Kidney epithelial cell (primary cell): ENCODE data around the gene RRP9. TPM values are rescaled to one million over a fixed set of nuclear protein-coding genes. Genes with fewer than 3 reads are reported as not detected.

Experiments
- DNase-seq: peaks from one replicate; pipeline ENCODE4 v3.0.0-alpha.2; 2010; ENCODE audit warnings: low read depth
- H3K27me3 ChIP-seq: 2 replicates; pipeline ENCODE4 v1.6.0; 2011; ENCODE audit warnings: low read length; ENCODE audit not compliant: control insufficient read depth, insufficient read depth
- H3K36me3 ChIP-seq: 2 replicates; pipeline ENCODE4 v1.5.1; 2011; ENCODE audit warnings: low read length; ENCODE audit not compliant: control insufficient read depth, insufficient read depth
- H3K4me3 ChIP-seq: 2 replicates; pipeline ENCODE4 v1.5.1; 2011; ENCODE audit warnings: low read depth, mild to moderate bottlenecking, control low read depth, low read length
- total RNA-seq: library from RNA; depleted of rRNA; stranded (reverse); fragments of >200 nt; gene quantifications from 2 replicates; pipeline ENCODE4 v1.2.3, GENCODE V29; 2015
- TF ChIP-seq, protein P1 (sequence below): IDR thresholded peaks from 2 replicates; pipeline ENCODE4 v1.5.1; 2011; ENCODE audit warnings: mild to moderate bottlenecking, moderate library complexity, low read length, control low read depth, inconsistent platforms; ENCODE audit not compliant: insufficient read depth, poor library complexity, severe bottlenecking

Gene RRP9
- total RNA-seq, 1 donor from 2014 or later: 43.2 TPM

DNA sequence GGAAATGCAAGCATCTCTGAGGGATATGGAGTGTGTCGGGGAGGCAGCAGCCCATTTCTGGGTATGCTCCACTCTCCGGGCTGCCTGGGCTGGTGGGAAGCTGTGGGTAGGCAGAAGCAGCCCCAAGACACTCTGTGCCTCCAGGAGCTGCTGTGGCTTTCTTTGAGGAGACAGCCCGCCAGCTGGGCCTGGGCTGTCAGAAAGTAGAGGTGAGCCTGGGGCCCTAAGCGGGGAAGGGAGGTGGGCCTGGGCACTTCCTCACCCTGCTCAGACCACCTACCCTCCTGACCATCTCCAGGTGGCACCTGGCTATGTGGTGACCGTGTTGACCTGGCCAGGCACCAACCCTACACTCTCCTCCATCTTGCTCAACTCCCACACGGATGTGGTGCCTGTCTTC is 43.4 kb upstream of the RRP9 start:
- TF ChIP-seq, protein P1, sequence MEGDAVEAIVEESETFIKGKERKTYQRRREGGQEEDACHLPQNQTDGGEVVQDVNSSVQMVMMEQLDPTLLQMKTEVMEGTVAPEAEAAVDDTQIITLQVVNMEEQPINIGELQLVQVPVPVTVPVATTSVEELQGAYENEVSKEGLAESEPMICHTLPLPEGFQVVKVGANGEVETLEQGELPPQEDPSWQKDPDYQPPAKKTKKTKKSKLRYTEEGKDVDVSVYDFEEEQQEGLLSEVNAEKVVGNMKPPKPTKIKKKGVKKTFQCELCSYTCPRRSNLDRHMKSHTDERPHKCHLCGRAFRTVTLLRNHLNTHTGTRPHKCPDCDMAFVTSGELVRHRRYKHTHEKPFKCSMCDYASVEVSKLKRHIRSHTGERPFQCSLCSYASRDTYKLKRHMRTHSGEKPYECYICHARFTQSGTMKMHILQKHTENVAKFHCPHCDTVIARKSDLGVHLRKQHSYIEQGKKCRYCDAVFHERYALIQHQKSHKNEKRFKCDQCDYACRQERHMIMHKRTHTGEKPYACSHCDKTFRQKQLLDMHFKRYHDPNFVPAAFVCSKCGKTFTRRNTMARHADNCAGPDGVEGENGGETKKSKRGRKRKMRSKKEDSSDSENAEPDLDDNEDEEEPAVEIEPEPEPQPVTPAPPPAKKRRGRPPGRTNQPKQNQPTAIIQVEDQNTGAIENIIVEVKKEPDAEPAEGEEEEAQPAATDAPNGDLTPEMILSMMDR: no peak
- Histone ChIP-seq H3K27me3 (no peaks in the 10 kb centered on the region), H3K4me3 (no peak overlapping the region), H3K36me3 (no peaks in the 10 kb centered on the region)
- DNase-seq: no peak

DNA sequence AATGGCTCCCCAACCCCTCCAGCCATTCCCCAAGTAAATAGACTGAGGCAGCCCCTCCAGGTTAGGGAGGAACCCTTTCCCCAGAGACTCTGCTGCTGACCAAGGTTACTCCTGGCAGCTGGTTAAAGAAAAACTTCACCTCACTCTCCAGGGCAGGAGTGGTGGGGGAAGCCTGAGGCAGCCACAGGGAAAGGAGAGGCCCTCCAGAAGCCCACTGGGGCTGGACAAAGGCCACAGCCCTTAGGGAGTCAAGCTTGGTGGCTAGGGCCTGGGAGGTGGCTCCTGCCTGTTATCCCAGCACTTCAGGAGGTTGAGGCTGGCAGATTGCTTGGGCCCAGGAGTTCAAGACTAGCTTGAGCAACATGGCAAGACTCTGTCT is 42.6 kb upstream of the RRP9 start:
- H3K27me3 ChIP-seq: no peaks in the 10 kb centered on the region
- TF ChIP-seq, protein P1: no peak
- no peaks in the 10 kb centered on the region for H3K36me3 ChIP-seq
- no peak overlapping the region for H3K4me3 ChIP-seq
- DNase-seq: no peak

DNA sequence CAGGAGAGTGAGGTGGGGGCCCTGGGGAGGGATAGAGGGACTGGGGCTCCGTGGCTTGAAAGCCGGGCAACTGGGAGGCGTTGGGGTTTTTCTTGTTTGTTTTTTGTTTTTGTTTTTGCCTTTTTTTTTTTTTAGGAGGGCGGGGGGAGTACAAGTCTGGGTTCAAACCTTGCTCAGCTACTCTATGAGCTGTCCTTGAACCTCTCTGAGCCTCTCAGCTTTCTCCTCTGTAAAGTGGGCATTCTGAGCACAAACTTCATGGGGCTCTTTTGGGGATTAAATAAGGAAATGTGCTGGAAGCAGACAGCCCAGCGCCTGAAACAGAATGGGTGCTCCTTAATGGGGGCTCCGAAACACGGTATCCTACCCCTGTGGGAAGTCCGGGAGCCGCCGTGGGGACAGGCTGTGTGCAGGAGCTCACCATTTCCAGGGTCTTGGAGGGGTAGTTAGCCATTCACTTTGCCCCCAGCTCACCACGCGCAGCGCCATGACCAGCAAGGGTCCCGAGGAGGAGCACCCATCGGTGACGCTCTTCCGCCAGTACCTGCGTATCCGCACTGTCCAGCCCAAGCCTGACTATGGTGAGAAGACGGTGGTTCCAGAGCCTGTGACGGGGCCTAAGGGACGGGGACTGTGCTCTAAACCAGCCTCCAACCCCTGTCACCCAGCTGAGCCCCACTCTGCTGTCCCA is 42.0 kb upstream of the RRP9 start:
- no peaks in the 10 kb centered on the region for H3K36me3 ChIP-seq
- H3K4me3 ChIP-seq: peak overlapping the region; percentile 44
- TF ChIP-seq, protein P1: no peak
- no peaks in the 10 kb centered on the region for H3K27me3 ChIP-seq
- no peak for DNase-seq

DNA sequence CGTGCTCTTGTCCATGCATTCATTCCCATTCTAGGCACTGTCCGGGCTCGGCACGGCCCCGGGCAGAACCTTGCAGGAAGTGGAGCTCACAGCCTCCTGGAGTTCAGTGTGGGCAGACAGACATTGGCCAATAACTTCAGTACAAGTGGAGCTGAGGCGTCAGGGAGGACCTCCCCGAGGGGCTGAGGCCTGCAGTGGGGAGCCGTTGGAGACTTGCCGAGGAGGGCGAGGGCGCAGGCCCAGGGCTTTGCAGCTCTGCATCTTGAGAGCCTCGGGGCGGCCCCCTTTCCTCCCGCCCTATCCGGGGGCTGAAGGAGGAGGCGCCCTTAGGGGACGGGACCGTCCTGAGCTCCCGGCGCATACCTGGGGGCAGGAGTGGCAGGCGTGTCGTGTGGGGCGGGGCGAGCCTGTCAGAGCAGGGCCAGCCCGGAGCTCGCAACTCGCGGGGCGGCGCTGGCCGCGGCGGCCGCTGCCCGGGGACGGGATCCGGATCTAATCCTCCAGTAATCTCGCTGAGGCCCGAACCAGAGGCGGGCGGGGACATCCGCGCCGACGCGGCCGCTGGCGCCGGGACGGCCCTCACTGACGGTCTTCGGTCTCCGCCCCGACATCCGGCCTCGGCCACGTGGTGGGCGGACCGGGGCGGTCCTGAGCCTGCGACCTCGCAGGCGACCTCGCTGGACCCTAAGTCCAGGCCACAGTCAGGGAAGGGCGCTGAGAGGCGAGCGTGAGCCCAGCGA is 41.3 kb upstream of the RRP9 start, which contains the start of gene ACY1:
Gene ACY1, plus strand, starts transcription at position 698 of the 740 bp plus-strand sequence. CDS start 530 bp downstream, outside the sequence.
- Histone ChIP-seq H3K36me3 (no peaks in the 10 kb centered on the region), H3K27me3 (no peaks in the 10 kb centered on the region), H3K4me3 (peak within 1 kb of the TSS; percentile 44)
- TF ChIP-seq, protein P1: no peak
- no peak for DNase-seq

GRCh38 chr3:51982352-51982837 is 40.7 kb upstream of the RRP9 start:
- no peaks in the 10 kb centered on the region for H3K27me3 ChIP-seq
- no peak for DNase-seq
- no peaks in the 10 kb centered on the region for H3K36me3 ChIP-seq
- TF ChIP-seq, protein P1: peak; percentile 77
- H3K4me3 ChIP-seq: peak overlapping the region; percentile 44
